K562 (cell line): ENCODE results near the gene TEAD3.

ENCODE experiments used
- ATF2 ChIP-seq: sonication (generic); formaldehyde crosslinking; IDR thresholded peaks from 2 replicates; pipeline ENCODE4 v1.8.1; 2022; ENCODE audit warnings: missing genetic modification reagents
- ATF7 ChIP-seq: fragments of 450-650 bp; IDR thresholded peaks from 2 replicates; pipeline ENCODE4 v1.7.1; 2014; ENCODE audit warnings: mild to moderate bottlenecking, moderate library complexity
- BACH1 ChIP-seq: fragments of 200-800 bp; sonication (Bioruptor generic); IDR thresholded peaks from 2 replicates; pipeline ENCODE4 v1.6.1; 2016; ENCODE audit warnings: missing genetic modification characterization, missing compliant biosample characterization
- BRD9 ChIP-seq: fragments of 450-650 bp; IDR thresholded peaks from 2 replicates; pipeline ENCODE4 v1.6.1; 2018; ENCODE audit warnings: low read depth; ENCODE audit not compliant: partially characterized antibody
- EZH2 ChIP-seq: IDR thresholded peaks from 2 replicates; pipeline ENCODE4 v1.6.1; 2012; ENCODE audit warnings: low read depth, mild to moderate bottlenecking, inconsistent platforms, low read length, borderline replicate concordance
- FOXM1 ChIP-seq, 2 experiments: fragments of 450-650 bp in 1 of 2; sonication (generic) in 1 of 2; formaldehyde crosslinking in 1 of 2; IDR thresholded peaks; 2 replicates each; pipeline versions ENCODE4 v1.6.1 to v1.9.0; 2017 to 2022; ENCODE audit warnings: low read depth in 2 of 2, mild to moderate bottlenecking in 2 of 2, missing genetic modification reagents in 1 of 2, moderate library complexity in 1 of 2
- IRF1 ChIP-seq: sonication (generic); formaldehyde crosslinking; IDR thresholded peaks from 2 replicates; pipeline ENCODE4 v1.8.0; 2022; ENCODE audit warnings: missing genetic modification reagents, mild to moderate bottlenecking, borderline replicate concordance
- NRF1 ChIP-seq, 2 experiments: fragments of 450-650 bp; IDR thresholded peaks in 1 of 2; conservative IDR thresholded peaks in 1 of 2; 2 replicates each; pipeline ENCODE4 v1.6.1; 2014; ENCODE audit warnings: mild to moderate bottlenecking in 2 of 2
- POLR2A ChIP-seq: fragments of 450-650 bp; conservative IDR thresholded peaks from 2 replicates; pipeline ENCODE4 v1.6.1; 2016
- USF2 ChIP-seq: sonication (generic); formaldehyde crosslinking; IDR thresholded peaks from 2 replicates; pipeline ENCODE4 v1.5.0; 2020; ENCODE audit warnings: missing genetic modification reagents
- ZBTB7A ChIP-seq: IDR thresholded peaks from 2 replicates; pipeline ENCODE4 v1.6.1; 2011; ENCODE audit warnings: low read depth, mild to moderate bottlenecking, low read length, moderate library complexity, borderline replicate concordance; ENCODE audit not compliant: control insufficient read depth
- ZNF232 ChIP-seq: sonication (generic); formaldehyde crosslinking; IDR thresholded peaks from 2 replicates; pipeline ENCODE4 v1.8.0; 2022; ENCODE audit warnings: mild to moderate bottlenecking, missing genetic modification reagents
- ZNF239 ChIP-seq: fragments of 250-450 bp; sonication (Bioruptor Pico); IDR thresholded peaks from 2 replicates; pipeline ENCODE4 v1.4.0; 2020; ENCODE audit warnings: mild to moderate bottlenecking
- ZNF436 ChIP-seq: fragments of 250-450, 450-650 bp; sonication (Bioruptor Pico); formaldehyde crosslinking; IDR thresholded peaks from 2 replicates; pipeline ENCODE4 v1.7.0; 2020; ENCODE audit warnings: mild to moderate bottlenecking

GRCh38 chr6:35463292-35463691 is 33.6 kb downstream of the TEAD3 start:
- no peak for TF ChIP-seq ZNF436 (CRISPR knock-in tag)
- TF ChIP-seq ZBTB7A = no peak
- TF ChIP-seq ZNF232 (CRISPR knock-in tag) = no peak
- TF ChIP-seq ATF7 = no peak
- TF ChIP-seq IRF1 (CRISPR knock-in tag) = no peak
- no peak for TF ChIP-seq BRD9
- no peak for TF ChIP-seq USF2 (CRISPR knock-in tag)
- TF ChIP-seq ZNF239 (CRISPR knock-in tag) = no peak
- no peak for TF ChIP-seq BACH1
- TF ChIP-seq ATF2 = no peak
- TF ChIP-seq POLR2A = no peak
- no peak for TF ChIP-seq EZH2
- no peak for TF ChIP-seq NRF1 (conservative IDR thresholded peaks at IDR 0.05 in 1 of 2, IDR thresholded peaks at IDR 0.05 in 1 of 2)
- TF ChIP-seq FOXM1 (IDR thresholded peaks at IDR 0.05; ENCODE audit: low read depth) = no peak
- no peak for TF ChIP-seq FOXM1 (CRISPR knock-in tag; IDR thresholded peaks at IDR 0.05; ENCODE audit: low read depth)
